GM23338 (cell line): Measurements from ENCODE around the gene ZER1. TPM values are rescaled to one million over a fixed set of nuclear protein-coding genes. Genes with fewer than 3 reads are reported as not detected.

Experiments used
- ATAC-seq: fragments of 200-7000 bp; cut with Tn5 transposase; 3 replicates; pipeline ENCODE4 v1.9.1; 2020
- DNase-seq: peaks from one replicate; pipeline ENCODE4 v3.0.0-alpha.2; 2015; ENCODE audit warnings: low spot score
- H2AFZ ChIP-seq: fragments of 200-600 bp; sonication (generic); 2 replicates; pipeline ENCODE4 v1.8.0; 2016; ENCODE audit warnings: antibody characterized with exemption, mild to moderate bottlenecking, moderate library complexity
- H3F3A ChIP-seq: fragments of 200-600 bp; sonication (generic); replicated peaks from 2 replicates; pipeline ENCODE4 v1.8.0; 2017; ENCODE audit warnings: antibody characterized with exemption, mixed run types, low read depth
- H3K27ac ChIP-seq: fragments of 200-600 bp; sonication (generic); 2 replicates; pipeline ENCODE4 v1.6.1; 2016; ENCODE audit warnings: low read depth
- H3K27me3 ChIP-seq: fragments of 200-600 bp; sonication (generic); 2 replicates; pipeline ENCODE4 v1.8.0; 2016; ENCODE audit warnings: mild to moderate bottlenecking, mixed run types, moderate library complexity; ENCODE audit not compliant: insufficient read depth
- H3K36me3 ChIP-seq: fragments of 200-600 bp; sonication (generic); 2 replicates; pipeline ENCODE4 v1.8.0; 2016; ENCODE audit warnings: mild to moderate bottlenecking; ENCODE audit not compliant: insufficient read depth
- H3K4me1 ChIP-seq: fragments of 200-600 bp; sonication (generic); 2 replicates; pipeline ENCODE4 v1.8.0; 2016; ENCODE audit warnings: mild to moderate bottlenecking, moderate library complexity; ENCODE audit not compliant: insufficient read depth
- H3K4me2 ChIP-seq: fragments of 200-600 bp; sonication (generic); 2 replicates; pipeline ENCODE4 v1.7.1; 2017; ENCODE audit warnings: mixed run types
- H3K4me3 ChIP-seq: fragments of 200-600 bp; sonication (generic); 2 replicates; pipeline ENCODE4 v1.6.1; 2016; ENCODE audit warnings: mixed run types
- H3K79me2 ChIP-seq: fragments of 200-600 bp; sonication (generic); replicated peaks from 2 replicates; pipeline ENCODE4 v1.8.0; 2017; ENCODE audit warnings: mild to moderate bottlenecking; ENCODE audit not compliant: insufficient read depth
- H3K9me2 ChIP-seq: fragments of 200-600 bp; sonication (generic); 2 replicates; pipeline ENCODE4 v1.8.0; 2017; ENCODE audit not compliant: insufficient read depth
- H4K20me1 ChIP-seq: fragments of 200-600 bp; sonication (generic); replicated peaks from 2 replicates; pipeline ENCODE4 v1.8.0; 2017; ENCODE audit warnings: mild to moderate bottlenecking; ENCODE audit not compliant: insufficient read depth
- H3K27ac Mint-ChIP-seq: 2 replicates; pipeline ENCODE4 v1.8.0; 2020; ENCODE audit warnings: inconsistent platforms, mild to moderate bottlenecking, moderate library complexity, mixed read lengths
- H3K27me3 Mint-ChIP-seq: 3 replicates; pipeline ENCODE4 v1.8.0; 2022; ENCODE audit warnings: low read depth, mild to moderate bottlenecking, moderate library complexity, mixed read lengths, inconsistent platforms; ENCODE audit not compliant: insufficient read depth, poor library complexity
- H3K36me3 Mint-ChIP-seq: 3 replicates; pipeline ENCODE4 v1.8.0; 2021; ENCODE audit warnings: low read depth, mild to moderate bottlenecking, inconsistent platforms, moderate library complexity, mixed read lengths
- H3K4me1 Mint-ChIP-seq: 3 replicates; pipeline ENCODE4 v1.8.0; 2020; ENCODE audit warnings: mild to moderate bottlenecking, inconsistent platforms, mixed read lengths
- H3K4me3 Mint-ChIP-seq: 3 replicates; pipeline ENCODE4 v1.8.0; 2021; ENCODE audit warnings: moderate library complexity, mild to moderate bottlenecking, inconsistent platforms, mixed read lengths
- H3K9me3 Mint-ChIP-seq: 3 replicates; pipeline ENCODE4 v1.8.0; 2020; ENCODE audit warnings: moderate library complexity, mild to moderate bottlenecking, inconsistent platforms, mixed read lengths
- CREB1 ChIP-seq: fragments of 250-450 bp; sonication (Bioruptor Pico); IDR thresholded peaks from 2 replicates; pipeline ENCODE4 v1.5.0; 2020; ENCODE audit warnings: low read depth, mild to moderate bottlenecking, moderate library complexity
- EZH2 ChIP-seq: fragments of 200-600 bp; sonication (generic); IDR thresholded peaks from one replicate; pipeline ENCODE4 v1.8.0; 2017; ENCODE audit warnings: antibody characterized with exemption, mild to moderate bottlenecking, low read depth; ENCODE audit not compliant: unreplicated experiment
- EZH2phosphoT487 ChIP-seq: fragments of 200-600 bp; sonication (generic); IDR thresholded peaks from one replicate; pipeline ENCODE4 v1.8.1; 2018; ENCODE audit warnings: antibody characterized with exemption; ENCODE audit not compliant: unreplicated experiment
- JUNB ChIP-seq: IDR thresholded peaks from one replicate; pipeline ENCODE4 v1.6.1; 2016; ENCODE audit warnings: antibody characterized with exemption; ENCODE audit not compliant: unreplicated experiment
- NANOG ChIP-seq: IDR thresholded peaks from 2 replicates; pipeline ENCODE4 v1.6.1; 2016; ENCODE audit warnings: antibody characterized with exemption, borderline replicate concordance
- REST ChIP-seq: IDR thresholded peaks from one replicate; pipeline ENCODE4 v1.6.1; 2018; ENCODE audit warnings: antibody characterized with exemption; ENCODE audit not compliant: unreplicated experiment
- STAT1 ChIP-seq: IDR thresholded peaks from one replicate; pipeline ENCODE4 v1.6.1; 2016; ENCODE audit warnings: antibody characterized with exemption; ENCODE audit not compliant: unreplicated experiment
- ZNF114 ChIP-seq: fragments of 250-450 bp; sonication (Bioruptor Pico); IDR thresholded peaks from 2 replicates; pipeline ENCODE4 v1.5.0; 2020; ENCODE audit warnings: mild to moderate bottlenecking, moderate library complexity
- ZNF331 ChIP-seq: fragments of 250-450 bp; sonication (Bioruptor Pico); IDR thresholded peaks from 2 replicates; pipeline ENCODE4 v1.5.0; 2020; ENCODE audit warnings: low read depth, mild to moderate bottlenecking, moderate library complexity
- polyA plus RNA-seq: library from polyadenylated mRNA; unstranded; fragments of >200 nt; fragmentation: Nextera tagmentation; extraction: Ambion mirVana; gene quantifications from 2 replicates; pipeline ENCODE4 v1.2.1, GENCODE V29; 2016
- total RNA-seq: library from RNA; depleted of rRNA; stranded (reverse); fragments of >200 nt; shearing (Covaris generic); gene quantifications from 2 replicates; pipeline ENCODE4 v1.2.3, GENCODE V29; 2014
- TF ChIP-seq, protein P1 (sequence below): IDR thresholded peaks from 2 replicates; pipeline ENCODE4 v1.6.1; 2016; ENCODE audit warnings: antibody characterized with exemption
- TF ChIP-seq, protein P2 (sequence below): fragments of 250-450 bp; sonication (Bioruptor Pico); IDR thresholded peaks from 2 replicates; pipeline ENCODE4 v1.5.0; 2020; ENCODE audit warnings: mild to moderate bottlenecking, moderate library complexity

Gene ZER1
- total and polyA plus RNA-seq, 2 experiments from 2014 or later = 7.0 to 23.9 TPM

GRCh38 chr9:128729766-128730517 lies 41.8 kb downstream of the ZER1 start:
- no peak overlapping the region for H3K4me2 ChIP-seq
- Mint-ChIP-seq H3K9me3 (no peaks in the 10 kb centered on the region), H3K36me3 (0 out of 3 replicates have a peak, but pooled peaks cover 6% of the 10 kb centered on the region), H3K4me1 (peaks cover 14% of the 10 kb centered on the region), H3K27me3 (peaks cover 14% of the 10 kb centered on the region), H3K27ac (peak overlapping the region; percentile 52; the same call in 1 of the 2 replicates), H3K4me3 (no peak overlapping the region)
- H2AFZ ChIP-seq = no peak overlapping the region
- no peak for TF ChIP-seq NANOG
- TF ChIP-seq EZH2phosphoT487 = no peak
- TF ChIP-seq, protein P1, sequence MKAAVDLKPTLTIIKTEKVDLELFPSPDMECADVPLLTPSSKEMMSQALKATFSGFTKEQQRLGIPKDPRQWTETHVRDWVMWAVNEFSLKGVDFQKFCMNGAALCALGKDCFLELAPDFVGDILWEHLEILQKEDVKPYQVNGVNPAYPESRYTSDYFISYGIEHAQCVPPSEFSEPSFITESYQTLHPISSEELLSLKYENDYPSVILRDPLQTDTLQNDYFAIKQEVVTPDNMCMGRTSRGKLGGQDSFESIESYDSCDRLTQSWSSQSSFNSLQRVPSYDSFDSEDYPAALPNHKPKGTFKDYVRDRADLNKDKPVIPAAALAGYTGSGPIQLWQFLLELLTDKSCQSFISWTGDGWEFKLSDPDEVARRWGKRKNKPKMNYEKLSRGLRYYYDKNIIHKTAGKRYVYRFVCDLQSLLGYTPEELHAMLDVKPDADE = no peak
- no peak for TF ChIP-seq CREB1
- TF ChIP-seq ZNF114 = no peak
- no peak for TF ChIP-seq ZNF331 (CRISPR knock-in tag)
- TF ChIP-seq REST = no peak
- TF ChIP-seq JUNB = no peak
- TF ChIP-seq STAT1 = no peak
- TF ChIP-seq, protein P2, sequence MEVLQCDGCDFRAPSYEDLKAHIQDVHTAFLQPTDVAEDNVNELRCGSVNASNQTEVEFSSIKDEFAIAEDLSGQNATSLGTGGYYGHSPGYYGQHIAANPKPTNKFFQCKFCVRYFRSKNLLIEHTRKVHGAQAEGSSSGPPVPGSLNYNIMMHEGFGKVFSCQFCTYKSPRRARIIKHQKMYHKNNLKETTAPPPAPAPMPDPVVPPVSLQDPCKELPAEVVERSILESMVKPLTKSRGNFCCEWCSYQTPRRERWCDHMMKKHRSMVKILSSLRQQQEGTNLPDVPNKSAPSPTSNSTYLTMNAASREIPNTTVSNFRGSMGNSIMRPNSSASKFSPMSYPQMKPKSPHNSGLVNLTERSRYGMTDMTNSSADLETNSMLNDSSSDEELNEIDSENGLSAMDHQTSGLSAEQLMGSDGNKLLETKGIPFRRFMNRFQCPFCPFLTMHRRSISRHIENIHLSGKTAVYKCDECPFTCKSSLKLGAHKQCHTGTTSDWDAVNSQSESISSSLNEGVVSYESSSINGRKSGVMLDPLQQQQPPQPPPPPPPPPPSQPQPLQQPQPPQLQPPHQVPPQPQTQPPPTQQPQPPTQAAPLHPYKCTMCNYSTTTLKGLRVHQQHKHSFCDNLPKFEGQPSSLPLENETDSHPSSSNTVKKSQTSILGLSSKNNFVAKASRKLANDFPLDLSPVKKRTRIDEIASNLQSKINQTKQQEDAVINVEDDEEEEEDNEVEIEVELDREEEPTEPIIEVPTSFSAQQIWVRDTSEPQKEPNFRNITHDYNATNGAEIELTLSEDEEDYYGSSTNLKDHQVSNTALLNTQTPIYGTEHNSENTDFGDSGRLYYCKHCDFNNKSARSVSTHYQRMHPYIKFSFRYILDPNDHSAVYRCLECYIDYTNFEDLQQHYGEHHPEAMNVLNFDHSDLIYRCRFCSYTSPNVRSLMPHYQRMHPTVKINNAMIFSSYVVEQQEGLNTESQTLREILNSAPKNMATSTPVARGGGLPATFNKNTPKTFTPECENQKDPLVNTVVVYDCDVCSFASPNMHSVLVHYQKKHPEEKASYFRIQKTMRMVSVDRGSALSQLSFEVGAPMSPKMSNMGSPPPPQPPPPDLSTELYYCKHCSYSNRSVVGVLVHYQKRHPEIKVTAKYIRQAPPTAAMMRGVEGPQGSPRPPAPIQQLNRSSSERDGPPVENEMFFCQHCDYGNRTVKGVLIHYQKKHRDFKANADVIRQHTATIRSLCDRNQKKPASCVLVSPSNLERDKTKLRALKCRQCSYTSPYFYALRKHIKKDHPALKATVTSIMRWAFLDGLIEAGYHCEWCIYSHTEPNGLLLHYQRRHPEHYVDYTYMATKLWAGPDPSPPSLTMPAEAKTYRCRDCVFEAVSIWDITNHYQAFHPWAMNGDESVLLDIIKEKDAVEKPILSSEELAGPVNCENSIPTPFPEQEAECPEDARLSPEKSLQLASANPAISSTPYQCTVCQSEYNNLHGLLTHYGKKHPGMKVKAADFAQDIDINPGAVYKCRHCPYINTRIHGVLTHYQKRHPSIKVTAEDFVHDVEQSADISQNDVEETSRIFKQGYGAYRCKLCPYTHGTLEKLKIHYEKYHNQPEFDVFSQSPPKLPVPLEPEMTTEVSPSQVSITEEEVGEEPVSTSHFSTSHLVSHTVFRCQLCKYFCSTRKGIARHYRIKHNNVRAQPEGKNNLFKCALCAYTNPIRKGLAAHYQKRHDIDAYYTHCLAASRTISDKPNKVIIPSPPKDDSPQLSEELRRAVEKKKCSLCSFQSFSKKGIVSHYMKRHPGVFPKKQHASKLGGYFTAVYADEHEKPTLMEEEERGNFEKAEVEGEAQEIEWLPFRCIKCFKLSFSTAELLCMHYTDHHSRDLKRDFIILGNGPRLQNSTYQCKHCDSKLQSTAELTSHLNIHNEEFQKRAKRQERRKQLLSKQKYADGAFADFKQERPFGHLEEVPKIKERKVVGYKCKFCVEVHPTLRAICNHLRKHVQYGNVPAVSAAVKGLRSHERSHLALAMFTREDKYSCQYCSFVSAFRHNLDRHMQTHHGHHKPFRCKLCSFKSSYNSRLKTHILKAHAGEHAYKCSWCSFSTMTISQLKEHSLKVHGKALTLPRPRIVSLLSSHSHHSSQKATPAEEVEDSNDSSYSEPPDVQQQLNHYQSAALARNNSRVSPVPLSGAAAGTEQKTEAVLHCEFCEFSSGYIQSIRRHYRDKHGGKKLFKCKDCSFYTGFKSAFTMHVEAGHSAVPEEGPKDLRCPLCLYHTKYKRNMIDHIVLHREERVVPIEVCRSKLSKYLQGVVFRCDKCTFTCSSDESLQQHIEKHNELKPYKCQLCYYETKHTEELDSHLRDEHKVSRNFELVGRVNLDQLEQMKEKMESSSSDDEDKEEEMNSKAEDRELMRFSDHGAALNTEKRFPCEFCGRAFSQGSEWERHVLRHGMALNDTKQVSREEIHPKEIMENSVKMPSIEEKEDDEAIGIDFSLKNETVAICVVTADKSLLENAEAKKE (CRISPR knock-in tag) = no peak
- no peak for TF ChIP-seq EZH2
- no peak overlapping the region for H3K4me3 ChIP-seq
- DNase-seq = no peak
- H3K79me2 ChIP-seq = no peaks in the 10 kb centered on the region
- peaks cover 4% of the 10 kb centered on the region; the same call in 1 of the 2 replicates for H3F3A ChIP-seq
- ATAC-seq = no peak
- no peaks in the 10 kb centered on the region for H3K4me1 ChIP-seq
- no peak overlapping the region for H3K27ac ChIP-seq
- H3K27me3 ChIP-seq = no peaks in the 10 kb centered on the region
- no peaks in the 10 kb centered on the region for H3K36me3 ChIP-seq
- H4K20me1 ChIP-seq = no peaks in the 10 kb centered on the region
- H3K9me2 ChIP-seq = no peaks in the 10 kb centered on the region
